HepG2 (cell line): ENCODE measurements around the gene LGALS7B. TPM values are rescaled to one million over a fixed set of nuclear protein-coding genes. Genes with fewer than 3 reads are reported as not detected.

Experiments
- CBFB ChIP-seq: sonication (generic); formaldehyde crosslinking; IDR thresholded peaks from 2 replicates; pipeline ENCODE4 v1.4.0; 2020; ENCODE audit warnings: missing genetic modification reagents
- ELF1 ChIP-seq: sonication (generic); formaldehyde crosslinking; IDR thresholded peaks from 2 replicates; pipeline ENCODE4 v1.4.0; 2020; ENCODE audit warnings: missing genetic modification reagents
- FOXA3 ChIP-seq: IDR thresholded peaks from 2 replicates; pipeline ENCODE4 v1.6.1; 2016; ENCODE audit warnings: missing genetic modification reagents, missing compliant biosample characterization
- HMG20A ChIP-seq: IDR thresholded peaks from 2 replicates; pipeline ENCODE4 v1.6.1; 2016; ENCODE audit warnings: borderline replicate concordance
- HNF4A ChIP-seq: sonication (generic); formaldehyde crosslinking; IDR thresholded peaks from 2 replicates; pipeline ENCODE4 v1.4.0; 2020; ENCODE audit warnings: missing genetic modification reagents
- LBX2 ChIP-seq: sonication (generic); formaldehyde crosslinking; IDR thresholded peaks from 2 replicates; pipeline ENCODE4 v1.5.0; 2020; ENCODE audit warnings: missing genetic modification reagents, mild to moderate bottlenecking, borderline replicate concordance
- NFE2L2 ChIP-seq: fragments of 150-350 bp; IDR thresholded peaks from 2 replicates; pipeline ENCODE4 v1.6.1; 2014; ENCODE audit warnings: low read length
- PTBP1 ChIP-seq: fragments of 200-400 bp; formaldehyde crosslinking; IDR thresholded peaks from 2 replicates; pipeline ENCODE4 v1.6.1; 2018; ENCODE audit warnings: low read length, low read depth; ENCODE audit not compliant: poor library complexity, severe bottlenecking
- SOX6 ChIP-seq, 2 experiments: fragments of 450-650 bp in 1 of 2; sonication (generic) in 1 of 2; formaldehyde crosslinking in 1 of 2; IDR thresholded peaks; 2 replicates each; pipeline versions ENCODE4 v1.4.0 to v1.6.1; 2017 to 2020; ENCODE audit warnings: antibody characterized with exemption in 1 of 2, mild to moderate bottlenecking in 1 of 2, missing genetic modification reagents in 1 of 2
- ZBTB2 ChIP-seq: sonication (generic); formaldehyde crosslinking; IDR thresholded peaks from 2 replicates; pipeline ENCODE4 v1.8.0; 2022; ENCODE audit warnings: low read depth, missing genetic modification reagents
- ZBTB38 ChIP-seq: sonication (generic); formaldehyde crosslinking; IDR thresholded peaks from 2 replicates; pipeline ENCODE4 v1.5.1; 2020; ENCODE audit warnings: mild to moderate bottlenecking, missing genetic modification reagents
- ZBTB7A ChIP-seq: sonication (generic); formaldehyde crosslinking; IDR thresholded peaks from 2 replicates; pipeline ENCODE4 v1.8.0; 2022; ENCODE audit warnings: mild to moderate bottlenecking, missing genetic modification reagents
- ZFYVE20 ChIP-seq: sonication (generic); formaldehyde crosslinking; IDR thresholded peaks from 2 replicates; pipeline ENCODE4 v1.8.0; 2023; ENCODE audit warnings: low read depth, mild to moderate bottlenecking, moderate library complexity, missing genetic modification reagents, borderline replicate concordance
- ZNF3 ChIP-seq: IDR thresholded peaks from 2 replicates; pipeline ENCODE4 v1.7.0; 2017; ENCODE audit warnings: inconsistent platforms
- ZNF414 ChIP-seq: sonication (generic); formaldehyde crosslinking; IDR thresholded peaks from 2 replicates; pipeline ENCODE4 v1.5.0; 2020; ENCODE audit warnings: missing genetic modification reagents
- ZNF562 ChIP-seq: sonication (generic); formaldehyde crosslinking; IDR thresholded peaks from 2 replicates; pipeline ENCODE4 v1.8.0; 2022; ENCODE audit warnings: missing genetic modification reagents, borderline replicate concordance
- ZNF567 ChIP-seq: sonication (generic); formaldehyde crosslinking; IDR thresholded peaks from 2 replicates; pipeline ENCODE4 v1.8.1; 2023; ENCODE audit warnings: mild to moderate bottlenecking, missing genetic modification reagents, borderline replicate concordance
- ZNF720 ChIP-seq: sonication (generic); formaldehyde crosslinking; IDR thresholded peaks from 2 replicates; pipeline ENCODE4 v1.4.0; 2020; ENCODE audit warnings: missing genetic modification reagents
- ZNF816 ChIP-seq: sonication (generic); formaldehyde crosslinking; IDR thresholded peaks from 2 replicates; pipeline ENCODE4 v1.8.0; 2022; ENCODE audit warnings: missing genetic modification reagents, mild to moderate bottlenecking, borderline replicate concordance
- ZNF839 ChIP-seq: sonication (generic); formaldehyde crosslinking; IDR thresholded peaks from 2 replicates; pipeline ENCODE4 v1.4.0; 2020; ENCODE audit warnings: missing genetic modification reagents, mild to moderate bottlenecking, borderline replicate concordance
- polyA plus RNA-seq, 8 experiments: library from polyadenylated mRNA; depleted of rRNA in 3 of 8; stranded (reverse) in 7 of 8; unstranded in 1 of 8; fragments of >200 nt; fragmentation: Illumina TruSeq in 4 of 8; extraction: Trizol in 4 of 8; gene quantifications; 2 replicates each; pipeline versions ENCODE4 v1.2.1 to v1.2.3, GENCODE V29; 2011 to 2016; ENCODE audit warnings: low read depth in 4 of 8, missing spikeins in 1 of 8, mixed read lengths in 1 of 8; ENCODE audit not compliant: insufficient read depth in 1 of 8
- total RNA-seq, 5 experiments: library from RNA; depleted of rRNA; stranded (reverse); fragments of >200 nt; fragmentation: Illumina TruSeq; extraction: Trizol; gene quantifications; 2 replicates each; pipeline ENCODE4 v1.2.3, GENCODE V29; 2016; ENCODE audit warnings: low read depth in 1 of 5
- TF ChIP-seq, protein P1 (sequence below): sonication (generic); formaldehyde crosslinking; IDR thresholded peaks from 2 replicates; pipeline ENCODE4 v1.9.0; 2021; ENCODE audit warnings: missing genetic modification reagents, borderline replicate concordance
- TF ChIP-seq, protein P2 (sequence below): sonication (generic); formaldehyde crosslinking; IDR thresholded peaks from 2 replicates; pipeline ENCODE4 v1.4.0; 2020; ENCODE audit warnings: missing genetic modification reagents

The LGALS7B gene
- total and polyA plus RNA-seq, 2 of the 13 experiments (the other 11 are each of a cell fraction or from before 2014, with no cell fraction given) = 1.7 to 2.1 TPM

- TF ChIP-seq LBX2 (CRISPR knock-in tag) (no peak), HNF4A (peak; percentile 84), PTBP1 (no peak), ELF1 (CRISPR knock-in tag) (0 out of 2 replicates have a peak, but pooled peaks have one; percentile 19), HMG20A (CRISPR knock-in tag) (no peak), ZNF839 (CRISPR knock-in tag) (no peak), FOXA3 (CRISPR knock-in tag) (peak; percentile 26; the same call in 1 of the 2 replicates), SOX6 (IDR thresholded peaks at IDR 0.05) (no peak), SOX6 (CRISPR knock-in tag; IDR thresholded peaks at IDR 0.05) (peak; percentile 57), ZNF567 (CRISPR knock-in tag) (no peak), ZNF414 (CRISPR knock-in tag) (no peak), NFE2L2 (no peak), CBFB (CRISPR knock-in tag) (0 out of 2 replicates have a peak, but pooled peaks have one; percentile 8), ZNF720 (CRISPR knock-in tag) (no peak), ZBTB2 (CRISPR knock-in tag) (no peak), ZNF3 (CRISPR knock-in tag) (no peak), ZNF816 (CRISPR knock-in tag) (no peak), ZFYVE20 (CRISPR knock-in tag) (no peak), ZBTB38 (CRISPR knock-in tag) (peak; percentile 38; the same call in 1 of the 2 replicates), ZNF562 (CRISPR knock-in tag) (no peak), ZBTB7A (CRISPR knock-in tag) (no peak)
- TF ChIP-seq, protein P1, sequence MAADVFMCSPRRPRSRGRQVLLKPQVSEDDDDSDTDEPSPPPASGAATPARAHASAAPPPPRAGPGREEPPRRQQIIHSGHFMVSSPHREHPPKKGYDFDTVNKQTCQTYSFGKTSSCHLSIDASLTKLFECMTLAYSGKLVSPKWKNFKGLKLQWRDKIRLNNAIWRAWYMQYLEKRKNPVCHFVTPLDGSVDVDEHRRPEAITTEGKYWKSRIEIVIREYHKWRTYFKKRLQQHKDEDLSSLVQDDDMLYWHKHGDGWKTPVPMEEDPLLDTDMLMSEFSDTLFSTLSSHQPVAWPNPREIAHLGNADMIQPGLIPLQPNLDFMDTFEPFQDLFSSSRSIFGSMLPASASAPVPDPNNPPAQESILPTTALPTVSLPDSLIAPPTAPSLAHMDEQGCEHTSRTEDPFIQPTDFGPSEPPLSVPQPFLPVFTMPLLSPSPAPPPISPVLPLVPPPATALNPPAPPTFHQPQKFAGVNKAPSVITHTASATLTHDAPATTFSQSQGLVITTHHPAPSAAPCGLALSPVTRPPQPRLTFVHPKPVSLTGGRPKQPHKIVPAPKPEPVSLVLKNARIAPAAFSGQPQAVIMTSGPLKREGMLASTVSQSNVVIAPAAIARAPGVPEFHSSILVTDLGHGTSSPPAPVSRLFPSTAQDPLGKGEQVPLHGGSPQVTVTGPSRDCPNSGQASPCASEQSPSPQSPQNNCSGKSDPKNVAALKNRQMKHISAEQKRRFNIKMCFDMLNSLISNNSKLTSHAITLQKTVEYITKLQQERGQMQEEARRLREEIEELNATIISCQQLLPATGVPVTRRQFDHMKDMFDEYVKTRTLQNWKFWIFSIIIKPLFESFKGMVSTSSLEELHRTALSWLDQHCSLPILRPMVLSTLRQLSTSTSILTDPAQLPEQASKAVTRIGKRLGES (CRISPR knock-in tag) = no peak
- TF ChIP-seq, protein P2, sequence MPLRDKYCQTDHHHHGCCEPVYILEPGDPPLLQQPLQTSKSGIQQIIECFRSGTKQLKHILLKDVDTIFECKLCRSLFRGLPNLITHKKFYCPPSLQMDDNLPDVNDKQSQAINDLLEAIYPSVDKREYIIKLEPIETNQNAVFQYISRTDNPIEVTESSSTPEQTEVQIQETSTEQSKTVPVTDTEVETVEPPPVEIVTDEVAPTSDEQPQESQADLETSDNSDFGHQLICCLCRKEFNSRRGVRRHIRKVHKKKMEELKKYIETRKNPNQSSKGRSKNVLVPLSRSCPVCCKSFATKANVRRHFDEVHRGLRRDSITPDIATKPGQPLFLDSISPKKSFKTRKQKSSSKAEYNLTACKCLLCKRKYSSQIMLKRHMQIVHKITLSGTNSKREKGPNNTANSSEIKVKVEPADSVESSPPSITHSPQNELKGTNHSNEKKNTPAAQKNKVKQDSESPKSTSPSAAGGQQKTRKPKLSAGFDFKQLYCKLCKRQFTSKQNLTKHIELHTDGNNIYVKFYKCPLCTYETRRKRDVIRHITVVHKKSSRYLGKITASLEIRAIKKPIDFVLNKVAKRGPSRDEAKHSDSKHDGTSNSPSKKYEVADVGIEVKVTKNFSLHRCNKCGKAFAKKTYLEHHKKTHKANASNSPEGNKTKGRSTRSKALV (CRISPR knock-in tag) = no peak
These were observed 30.4 kb downstream of the LGALS7B start (continued) for GRCh38 chr19:38819231-38819920.
